ENCODE measurements around the gene GFY.
A peak's percentile ranks its signal among the peaks of the same experiment; 100 is the strongest.

Gene GFY

DNA sequence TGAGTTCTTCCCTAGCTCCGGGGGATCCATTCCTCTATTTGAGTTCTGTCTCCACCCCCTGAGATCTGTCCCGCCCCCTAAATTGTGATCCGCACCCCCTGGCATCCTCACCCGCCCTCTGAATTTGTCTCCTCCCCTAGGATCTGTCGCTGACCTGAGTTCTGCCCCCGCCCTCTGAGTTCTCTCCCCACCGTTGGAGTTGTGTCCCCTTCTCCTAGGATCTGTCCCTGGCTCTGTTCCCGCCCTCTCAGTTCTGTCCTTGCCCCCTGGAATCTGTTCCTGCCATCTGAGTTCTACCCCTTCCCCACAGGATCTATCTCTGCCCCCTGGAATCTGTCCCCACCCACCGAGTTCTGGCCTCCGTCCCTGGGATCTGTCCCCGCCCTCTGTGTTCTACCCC is 17.2 kb downstream of the GFY start:
- peak overlapping the region; percentile 78; the same call in 1 of the 2 replicates for H3K27ac ChIP-seq

DNA sequence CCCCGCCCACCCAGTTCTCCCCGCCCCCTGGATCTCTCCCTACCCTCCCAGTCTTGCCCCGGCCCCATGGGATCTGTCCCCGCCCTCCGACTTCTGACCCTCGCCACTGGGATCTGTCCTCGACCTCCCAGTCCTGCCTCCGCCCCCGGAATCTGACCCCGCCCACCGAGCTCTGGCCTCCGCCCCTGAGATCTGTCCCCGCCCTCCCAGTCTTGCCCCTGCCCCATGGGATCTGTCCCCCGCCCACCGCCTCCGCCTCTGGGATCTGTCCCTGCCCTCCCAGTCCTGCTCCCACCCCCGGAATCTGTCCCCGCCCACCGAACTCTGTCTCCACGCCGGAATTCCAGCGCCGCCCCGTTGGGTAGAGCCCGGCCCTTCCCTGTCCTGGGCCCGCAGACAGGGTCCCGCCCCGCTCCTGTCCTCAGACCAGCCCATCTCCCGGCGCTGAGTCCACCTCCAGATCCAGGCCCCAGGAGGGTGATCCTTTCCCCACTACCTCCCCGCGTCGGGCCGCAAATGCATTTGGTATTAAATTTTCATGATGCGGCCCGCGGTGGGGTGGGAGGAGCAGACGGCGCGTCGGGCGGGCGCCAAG is 17.7 kb downstream of the GFY start:
- no peak for TF ChIP-seq CTCF (conservative IDR thresholded peaks at IDR 0.05)
- peak overlapping the region; percentile 78 for H3K27ac ChIP-seq

More for the DNA sequence above, 17.2 kb downstream of the GFY start:
- TF ChIP-seq CTCF (conservative IDR thresholded peaks at IDR 0.05): no peak

- H3K27ac ChIP-seq: peak overlapping the region; percentile 78
These were observed 18.3 kb downstream of the GFY start for GRCh38 chr19:49443366-49444099.

GRCh38 chr19:49444100-49444700 is 19.0 kb downstream of the GFY start:
- H3K27ac ChIP-seq: peak overlapping the region; percentile 78; the same call in 1 of the 2 replicates

More at GRCh38 chr19:49443366-49444099, 18.3 kb downstream of the GFY start:
- TF ChIP-seq CTCF (conservative IDR thresholded peaks at IDR 0.05): peak; percentile 99

DNA sequence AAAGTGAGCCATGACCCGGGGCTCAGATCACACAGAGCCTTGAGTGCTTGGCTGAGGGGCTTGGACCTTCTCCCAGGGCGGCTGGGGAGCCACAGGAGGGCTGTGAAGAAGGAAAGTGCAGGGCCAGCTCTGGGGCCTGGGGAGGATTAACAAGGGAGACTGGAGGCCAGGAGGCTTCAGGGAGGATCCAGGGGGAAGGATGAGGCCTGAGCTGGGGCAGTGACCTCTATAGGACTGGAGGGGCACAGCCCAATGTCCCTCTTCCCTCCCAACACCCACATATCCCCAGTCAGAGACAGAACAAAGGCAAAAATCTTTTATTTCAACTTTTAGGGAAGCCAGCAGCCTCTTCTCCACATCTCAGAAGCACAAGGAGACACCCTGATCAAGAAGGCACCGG is 20.8 kb downstream of the GFY start:
- no peak overlapping the region for H3K27ac ChIP-seq
- TF ChIP-seq CTCF (conservative IDR thresholded peaks at IDR 0.05): no peak

- TF ChIP-seq CTCF (conservative IDR thresholded peaks at IDR 0.05): no peak
- no peak overlapping the region for H3K27ac ChIP-seq
These were observed 22.6 kb downstream of the GFY start for GRCh38 chr19:49447485-49448431.

DNA sequence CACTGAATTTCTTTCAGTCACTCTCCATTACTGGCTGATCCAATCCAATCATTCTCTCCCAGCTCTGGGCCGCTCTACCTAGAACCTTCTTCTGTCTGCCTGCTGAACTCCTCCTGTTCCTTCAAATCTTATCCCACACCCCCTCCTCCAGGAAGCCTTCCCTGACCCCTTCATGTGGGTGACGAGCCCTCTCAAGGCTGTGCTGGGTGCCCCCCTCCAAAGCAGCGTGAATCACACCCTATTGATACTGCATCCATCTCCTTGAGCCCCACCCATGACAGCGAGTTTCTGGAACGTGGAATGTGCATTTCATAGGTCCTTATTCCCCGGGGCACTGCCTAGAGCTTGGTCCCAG is 23.2 kb downstream of the GFY start:
- TF ChIP-seq CTCF (conservative IDR thresholded peaks at IDR 0.05): no peak
- H3K27ac ChIP-seq: no peak overlapping the region

All from VCaP (cell line).